HCT116 (cell line): ENCODE data around the gene DDHD1. TPM values are rescaled to one million over a fixed set of nuclear protein-coding genes. Genes with fewer than 3 reads are reported as not detected.

Experiments used
- ATAC-seq: fragments of 200-7000 bp; cut with Tn5 transposase; 2 replicates; pipeline ENCODE4 v1.9.1; 2020; ENCODE audit warnings: mild to moderate bottlenecking, moderate library complexity
- BruUV-seq: library from RNA; stranded (reverse); fragments of 400-500 nt; replicated peaks from 2 replicates; lab custom pipeline; 2021; lab: Mats Ljungman, UMichigan
- CTCF ChIA-PET: fragments of 300-600 bp; sonication (Branson Sonifier 250); formaldehyde crosslinking; loops from one replicate; lab custom pipeline; 2021; ENCODE audit warnings: antibody characterized with exemption; lab: Charles Lee
- POLR2A ChIA-PET: fragments of 300-600, 350-600 bp; sonication (Branson Sonifier 250); formaldehyde crosslinking; loops from one replicate; lab custom pipeline; 2021; ENCODE audit warnings: antibody characterized with exemption; lab: Charles Lee
- RAD21 ChIA-PET, 2 experiments: fragments of 300-600 bp; sonication (Branson Sonifier 250); formaldehyde crosslinking; loops; one replicate each; lab custom pipeline; 2023; ENCODE audit warnings: low total read pairs in 2 of 2; ENCODE audit not compliant: uncharacterized antibody in 2 of 2, unreplicated experiment in 2 of 2, low non-redundant PET in 1 of 2; lab: Charles Lee
- DNase-seq: peaks from one replicate; pipeline ENCODE4 v3.0.0-alpha.2; 2010; ENCODE audit warnings: low read depth, low spot score
- H2AFZ ChIP-seq: fragments of 200-600 bp; shearing (Covaris generic), sonication (generic); 2 replicates; pipeline ENCODE4 v1.6.1; 2017; ENCODE audit warnings: low read depth, mixed run types, mixed read lengths, antibody characterized with exemption, low read length; ENCODE audit not compliant: poor library complexity, severe bottlenecking
- H3K27ac ChIP-seq: 2 replicates; pipeline ENCODE4 v1.5.1; 2012; ENCODE audit warnings: low read depth, low read length
- H3K27me3 ChIP-seq: fragments of 200-600 bp; sonication (generic); 2 replicates; pipeline ENCODE4 v1.6.1; 2016; ENCODE audit warnings: mixed run types, low read length, mixed read lengths; ENCODE audit not compliant: insufficient read depth
- H3K36me3 ChIP-seq, 2 experiments: fragments of 200-500 bp in 1 of 2; fragments of 200-600 bp in 1 of 2; sonication (Bioruptor generic) in 1 of 2; sonication (generic) in 1 of 2; 2 replicates each; pipeline versions ENCODE4 v1.5.1 to v1.6.1; 2014 to 2016; ENCODE audit warnings: low read length in 2 of 2, inconsistent platforms in 1 of 2, mixed read lengths in 1 of 2, mixed run types in 1 of 2; ENCODE audit not compliant: insufficient read depth in 2 of 2, control insufficient read depth in 1 of 2
- H3K4me1 ChIP-seq, 2 experiments: fragments of 200-600 bp in 1 of 2; sonication (generic) in 1 of 2; 2 replicates each; pipeline versions ENCODE4 v1.5.1 to v1.6.1; 2012 to 2017; ENCODE audit warnings: low read length in 2 of 2, inconsistent platforms in 1 of 2, mild to moderate bottlenecking in 1 of 2, mixed read lengths in 1 of 2, mixed run types in 1 of 2, moderate library complexity in 1 of 2; ENCODE audit not compliant: insufficient read depth in 2 of 2, control insufficient read depth in 1 of 2
- H3K4me2 ChIP-seq: fragments of 200-600 bp; sonication (generic); 2 replicates; pipeline ENCODE4 v1.6.1; 2017; ENCODE audit warnings: mixed run types, low read length, mixed read lengths
- H3K4me3 ChIP-seq, 2 experiments: fragments of 200-600 bp in 1 of 2; sonication (generic) in 1 of 2; replicated peaks in 1 of 2; 2 replicates each; pipeline ENCODE4 v1.5.1; 2011 to 2016; ENCODE audit warnings: low read length in 2 of 2, control low read depth in 1 of 2, low read depth in 1 of 2, mild to moderate bottlenecking in 1 of 2, mixed read lengths in 1 of 2, mixed run types in 1 of 2
- H3K79me2 ChIP-seq: fragments of 200-600 bp; sonication (generic); 2 replicates; pipeline ENCODE4 v1.6.1; 2017; ENCODE audit warnings: mild to moderate bottlenecking, mixed run types, low read length, moderate library complexity, mixed read lengths; ENCODE audit not compliant: insufficient read depth
- H3K9ac ChIP-seq: fragments of 200-600 bp; sonication (generic); 2 replicates; pipeline ENCODE4 v1.6.1; 2016; ENCODE audit warnings: low read length, mixed read lengths
- H3K9me2 ChIP-seq: fragments of 200-600 bp; sonication (generic), shearing (Covaris generic); 2 replicates; pipeline ENCODE4 v1.6.1; 2017; ENCODE audit warnings: mixed run types, mild to moderate bottlenecking, moderate library complexity; ENCODE audit not compliant: insufficient read depth
- H3K9me3 ChIP-seq, 2 experiments: fragments of 200-500 bp in 1 of 2; fragments of 200-600 bp in 1 of 2; sonication (Bioruptor generic) in 1 of 2; sonication (generic) in 1 of 2; 2 replicates each; pipeline ENCODE4 v1.6.1; 2014 to 2017; ENCODE audit warnings: low read length in 2 of 2, mixed read lengths in 2 of 2, inconsistent platforms in 1 of 2, low read depth in 1 of 2, mild to moderate bottlenecking in 1 of 2, mixed run types in 1 of 2, moderate library complexity in 1 of 2; ENCODE audit not compliant: control insufficient read depth in 1 of 2, insufficient read depth in 1 of 2
- H4K20me1 ChIP-seq: fragments of 200-600 bp; sonication (generic), shearing (Covaris generic); 2 replicates; pipeline ENCODE4 v1.6.1; 2017; ENCODE audit warnings: mixed run types, mild to moderate bottlenecking, moderate library complexity; ENCODE audit not compliant: insufficient read depth
- CBX3 ChIP-seq: IDR thresholded peaks from 2 replicates; pipeline ENCODE4 v1.6.1; 2012; ENCODE audit warnings: low read depth
- CEBPB ChIP-seq: IDR thresholded peaks from 2 replicates; pipeline ENCODE4 v1.6.1; 2012; ENCODE audit warnings: low read depth
- EGR1 ChIP-seq: IDR thresholded peaks from 2 replicates; pipeline ENCODE4 v1.6.1; 2012; ENCODE audit warnings: low read depth
- ELF1 ChIP-seq: IDR thresholded peaks from 2 replicates; pipeline ENCODE4 v1.6.1; 2012; ENCODE audit warnings: low read depth, borderline replicate concordance
- EZH2phosphoT487 ChIP-seq: fragments of 200-600 bp; IDR thresholded peaks from 2 replicates; pipeline ENCODE4 v1.6.1; 2018; ENCODE audit warnings: antibody characterized with exemption, borderline replicate concordance
- POLR2A ChIP-seq: IDR thresholded peaks from 2 replicates; pipeline ENCODE4 v1.7.0; 2011; ENCODE audit warnings: borderline replicate concordance; ENCODE audit not compliant: insufficient read depth, insufficient read length; ENCODE audit errors: extremely low read depth
- POLR2AphosphoS5 ChIP-seq: IDR thresholded peaks from 2 replicates; pipeline ENCODE4 v1.6.1; 2011; ENCODE audit warnings: mild to moderate bottlenecking, low read depth, low read length, moderate library complexity
- RAD21 ChIP-seq: IDR thresholded peaks from 2 replicates; pipeline ENCODE4 v1.6.1; 2012; ENCODE audit warnings: low read depth, mild to moderate bottlenecking
- SIN3A ChIP-seq: IDR thresholded peaks from 2 replicates; pipeline ENCODE4 v1.6.1; 2012; ENCODE audit warnings: low read depth
- SP1 ChIP-seq: IDR thresholded peaks from 2 replicates; pipeline ENCODE4 v1.6.1; 2012; ENCODE audit warnings: low read depth
- SRF ChIP-seq: IDR thresholded peaks from 2 replicates; pipeline ENCODE4 v1.6.1; 2012; ENCODE audit warnings: low read depth
- TCF7L2 ChIP-seq: IDR thresholded peaks from 2 replicates; pipeline ENCODE4 v1.7.0; 2011; ENCODE audit warnings: borderline replicate concordance, inconsistent platforms; ENCODE audit not compliant: insufficient read depth, insufficient read length; ENCODE audit errors: extremely low read depth
- YY1 ChIP-seq: IDR thresholded peaks from 2 replicates; pipeline ENCODE4 v1.6.1; 2011; ENCODE audit warnings: low read length, low read depth, moderate library complexity, mild to moderate bottlenecking; ENCODE audit not compliant: insufficient replicate concordance; ENCODE audit errors: extremely low read depth
- ZFX ChIP-seq: fragments of 450-650 bp; IDR thresholded peaks from 2 replicates; pipeline ENCODE4 v1.6.1; 2017
- intact Hi-C: fragments of 100-400 bp; cut with micrococcal nuclease; formaldehyde crosslinking; loops from 2 replicates; pipeline ENCODE4 v1.10.0; 2022
- total RNA-seq: library from RNA; stranded (reverse); gene quantifications from one replicate; pipeline ENCODE4 v1.2.1, GENCODE V29; 2021; ENCODE audit not compliant: unreplicated experiment
- TF ChIP-seq, protein P1 (sequence below), 3 experiments: fragments of 200-600 bp in 1 of 3; sonication (generic) in 1 of 3; IDR thresholded peaks in 2 of 3; conservative IDR thresholded peaks in 1 of 3; 2 replicates each; pipeline ENCODE4 v1.5.1; 2012 to 2017; ENCODE audit warnings: low read depth in 2 of 3, low read length in 2 of 3, antibody characterized with exemption in 1 of 3, borderline replicate concordance in 1 of 3, control low read depth in 1 of 3, mild to moderate bottlenecking in 1 of 3, mixed read lengths in 1 of 3, mixed run types in 1 of 3, moderate library complexity in 1 of 3; ENCODE audit not compliant: insufficient read depth in 1 of 3
- TF ChIP-seq, protein P2 (sequence below): IDR thresholded peaks from 2 replicates; pipeline ENCODE4 v1.6.1; 2012
- TF ChIP-seq, protein P3 (sequence below): IDR thresholded peaks from 2 replicates; pipeline ENCODE4 v1.6.1; 2012
- TF ChIP-seq, protein P4 (sequence below): IDR thresholded peaks from 2 replicates; pipeline ENCODE4 v1.6.1; 2011; ENCODE audit warnings: mild to moderate bottlenecking, low read length, moderate library complexity; ENCODE audit not compliant: insufficient replicate concordance; ENCODE audit errors: extremely low read depth

Gene DDHD1
- total RNA-seq, 1 experiment from 2014 or later, result 26.9 TPM

DNA sequence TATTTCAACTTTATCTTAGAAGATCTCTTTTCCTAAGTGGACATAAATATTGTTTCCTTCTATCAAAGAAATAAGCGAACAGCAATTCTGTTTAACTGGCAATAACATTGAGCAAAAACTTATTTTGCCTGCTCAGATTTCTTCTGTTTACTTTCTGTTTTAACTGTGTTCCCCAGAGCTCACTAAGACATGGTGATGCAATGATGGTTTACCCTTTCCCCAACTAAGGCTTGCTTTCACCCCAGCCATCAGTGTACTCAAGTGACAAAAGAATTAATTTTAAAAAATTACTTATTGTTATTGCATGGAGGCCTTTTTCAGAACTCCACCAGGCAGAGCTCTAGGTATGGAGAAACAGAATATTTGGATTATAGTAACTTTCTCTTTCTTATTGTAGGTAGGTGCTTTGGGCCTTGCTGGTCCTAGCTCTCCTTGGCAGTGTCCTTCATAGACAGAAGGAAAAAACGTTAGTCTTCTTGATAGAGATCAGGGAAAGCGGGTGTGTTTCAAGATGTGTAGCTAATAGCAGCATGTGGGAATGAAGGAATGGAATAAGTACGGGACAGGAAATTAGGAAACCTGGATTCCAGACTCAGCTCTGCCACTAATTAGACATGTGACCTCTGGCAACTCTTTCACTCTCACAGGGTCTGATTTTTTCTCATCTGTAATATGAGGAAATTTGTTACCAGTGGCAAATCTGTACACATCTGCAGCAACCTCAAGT, 14.6 kb upstream of the DDHD1 start (continued):
- TF ChIP-seq, protein P1, sequence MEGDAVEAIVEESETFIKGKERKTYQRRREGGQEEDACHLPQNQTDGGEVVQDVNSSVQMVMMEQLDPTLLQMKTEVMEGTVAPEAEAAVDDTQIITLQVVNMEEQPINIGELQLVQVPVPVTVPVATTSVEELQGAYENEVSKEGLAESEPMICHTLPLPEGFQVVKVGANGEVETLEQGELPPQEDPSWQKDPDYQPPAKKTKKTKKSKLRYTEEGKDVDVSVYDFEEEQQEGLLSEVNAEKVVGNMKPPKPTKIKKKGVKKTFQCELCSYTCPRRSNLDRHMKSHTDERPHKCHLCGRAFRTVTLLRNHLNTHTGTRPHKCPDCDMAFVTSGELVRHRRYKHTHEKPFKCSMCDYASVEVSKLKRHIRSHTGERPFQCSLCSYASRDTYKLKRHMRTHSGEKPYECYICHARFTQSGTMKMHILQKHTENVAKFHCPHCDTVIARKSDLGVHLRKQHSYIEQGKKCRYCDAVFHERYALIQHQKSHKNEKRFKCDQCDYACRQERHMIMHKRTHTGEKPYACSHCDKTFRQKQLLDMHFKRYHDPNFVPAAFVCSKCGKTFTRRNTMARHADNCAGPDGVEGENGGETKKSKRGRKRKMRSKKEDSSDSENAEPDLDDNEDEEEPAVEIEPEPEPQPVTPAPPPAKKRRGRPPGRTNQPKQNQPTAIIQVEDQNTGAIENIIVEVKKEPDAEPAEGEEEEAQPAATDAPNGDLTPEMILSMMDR (IDR thresholded peaks at IDR 0.05 in 2 of 3, conservative IDR thresholded peaks at IDR 0.05 in 1 of 3; ENCODE audit: borderline replicate concordance in 1 of 3, insufficient read depth in 1 of 3, low read depth in 2 of 3, low read length in 2 of 3), result no peak
- TF ChIP-seq RAD21 (no peak), EGR1 (no peak), TCF7L2 (no peak), CBX3 (no peak)

DNA sequence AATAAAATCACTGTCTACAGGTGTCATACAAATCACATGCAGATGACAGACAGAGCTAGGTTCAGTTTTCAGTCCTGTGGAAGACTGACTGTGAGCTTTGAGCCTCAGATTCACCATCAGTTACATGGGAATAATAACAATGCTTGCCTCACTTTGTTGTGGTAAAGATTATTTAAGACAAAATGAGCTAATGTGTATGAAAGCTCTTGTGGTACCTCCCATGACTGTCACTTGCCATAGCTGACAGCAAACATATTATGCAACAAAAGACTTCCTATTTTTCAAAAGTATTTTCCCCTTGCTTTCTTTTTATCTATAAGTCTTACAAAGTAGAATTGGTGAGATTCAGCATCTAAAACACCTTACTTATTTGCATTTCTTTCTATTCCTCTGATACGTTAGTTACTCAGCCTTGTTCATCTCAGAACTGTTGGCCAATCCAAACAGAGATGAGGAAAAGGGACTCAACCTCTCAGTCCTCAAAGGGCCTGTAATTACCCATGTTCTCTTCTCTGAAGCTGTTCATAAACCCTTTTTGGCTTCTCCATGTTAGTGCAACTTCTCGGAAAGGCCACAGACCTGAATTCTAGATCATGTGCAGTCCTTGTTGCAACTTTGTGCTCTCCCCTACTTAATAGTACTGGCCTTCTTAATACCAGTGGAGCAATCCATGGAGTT, 8.8 kb upstream of the DDHD1 start:
- no TSS peak for BruUV-seq
- RAD21 ChIA-PET, result no interaction called here
- H3K9ac ChIP-seq, result no peak overlapping the region
- no peak overlapping the region for H3K4me2 ChIP-seq
- no peaks in the 10 kb centered on the region for H3K36me3 ChIP-seq
- H3K79me2 ChIP-seq, result no peaks in the 10 kb centered on the region
- no peak overlapping the region for H3K4me3 ChIP-seq
- H3K27ac ChIP-seq, result no peak overlapping the region
- intact Hi-C loops, result no loop called here
- no peak for ATAC-seq
- H2AFZ ChIP-seq, result no peak overlapping the region
- TF ChIP-seq, protein P2, sequence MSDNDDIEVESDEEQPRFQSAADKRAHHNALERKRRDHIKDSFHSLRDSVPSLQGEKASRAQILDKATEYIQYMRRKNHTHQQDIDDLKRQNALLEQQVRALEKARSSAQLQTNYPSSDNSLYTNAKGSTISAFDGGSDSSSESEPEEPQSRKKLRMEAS, result no peak
- TF ChIP-seq ELF1, result no peak
- no peak for TF ChIP-seq SRF
- TF ChIP-seq EGR1, result no peak
- TF ChIP-seq CEBPB, result no peak
- no peak for TF ChIP-seq POLR2AphosphoS5
- TF ChIP-seq, protein P3, sequence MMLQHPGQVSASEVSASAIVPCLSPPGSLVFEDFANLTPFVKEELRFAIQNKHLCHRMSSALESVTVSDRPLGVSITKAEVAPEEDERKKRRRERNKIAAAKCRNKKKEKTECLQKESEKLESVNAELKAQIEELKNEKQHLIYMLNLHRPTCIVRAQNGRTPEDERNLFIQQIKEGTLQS, result no peak
- no peak for TF ChIP-seq RAD21
- TF ChIP-seq YY1, result no peak
- no peak for TF ChIP-seq SP1
- no peak for TF ChIP-seq POLR2A
- no peak for TF ChIP-seq ZFX
- TF ChIP-seq, protein P4, sequence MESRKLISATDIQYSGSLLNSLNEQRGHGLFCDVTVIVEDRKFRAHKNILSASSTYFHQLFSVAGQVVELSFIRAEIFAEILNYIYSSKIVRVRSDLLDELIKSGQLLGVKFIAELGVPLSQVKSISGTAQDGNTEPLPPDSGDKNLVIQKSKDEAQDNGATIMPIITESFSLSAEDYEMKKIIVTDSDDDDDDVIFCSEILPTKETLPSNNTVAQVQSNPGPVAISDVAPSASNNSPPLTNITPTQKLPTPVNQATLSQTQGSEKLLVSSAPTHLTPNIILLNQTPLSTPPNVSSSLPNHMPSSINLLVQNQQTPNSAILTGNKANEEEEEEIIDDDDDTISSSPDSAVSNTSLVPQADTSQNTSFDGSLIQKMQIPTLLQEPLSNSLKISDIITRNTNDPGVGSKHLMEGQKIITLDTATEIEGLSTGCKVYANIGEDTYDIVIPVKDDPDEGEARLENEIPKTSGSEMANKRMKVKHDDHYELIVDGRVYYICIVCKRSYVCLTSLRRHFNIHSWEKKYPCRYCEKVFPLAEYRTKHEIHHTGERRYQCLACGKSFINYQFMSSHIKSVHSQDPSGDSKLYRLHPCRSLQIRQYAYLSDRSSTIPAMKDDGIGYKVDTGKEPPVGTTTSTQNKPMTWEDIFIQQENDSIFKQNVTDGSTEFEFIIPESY, result no peak
- TF ChIP-seq TCF7L2, result no peak
- TF ChIP-seq SIN3A, result no peak
- TF ChIP-seq EZH2phosphoT487, result no peak
- TF ChIP-seq, all 23 proteins: peak for 0
- no peaks in the 10 kb centered on the region for H3K27me3 ChIP-seq
- ChIA-PET CTCF (no interaction called here), POLR2A (no interaction called here)
- H4K20me1 ChIP-seq, result no peaks in the 10 kb centered on the region
- no peak for DNase-seq
- H3K9me3 ChIP-seq, result no peaks in the 10 kb centered on the region
- H3K4me1 ChIP-seq, result no peaks in the 10 kb centered on the region
- H3K9me2 ChIP-seq, result no peaks in the 10 kb centered on the region
